D721Med (cell line): ENCODE measurements around the gene PSMA7.

Experiments used
- DNase-seq: peaks from one replicate; pipeline ENCODE4 v3.0.0; 2011; ENCODE audit warnings: low spot score; ENCODE audit not compliant: insufficient read length
- FAIRE-seq: peaks from 2 replicates; lab custom pipeline; 2011; peaks lifted over from hg19 to GRCh38; lab: Jason Lieb, UNC
- CTCF ChIP-seq: IDR thresholded peaks from 2 replicates; pipeline ENCODE4 v1.5.1; 2012; ENCODE audit warnings: mild to moderate bottlenecking, control low read depth; ENCODE audit not compliant: insufficient read depth; ENCODE audit errors: missing control alignments

The PSMA7 gene

GRCh38 chr20:62170536-62170935 is 27.3 kb upstream of the PSMA7 start:
- DNase-seq, result no peak
- FAIRE-seq, result no peak
- no peak for TF ChIP-seq CTCF

DNA sequence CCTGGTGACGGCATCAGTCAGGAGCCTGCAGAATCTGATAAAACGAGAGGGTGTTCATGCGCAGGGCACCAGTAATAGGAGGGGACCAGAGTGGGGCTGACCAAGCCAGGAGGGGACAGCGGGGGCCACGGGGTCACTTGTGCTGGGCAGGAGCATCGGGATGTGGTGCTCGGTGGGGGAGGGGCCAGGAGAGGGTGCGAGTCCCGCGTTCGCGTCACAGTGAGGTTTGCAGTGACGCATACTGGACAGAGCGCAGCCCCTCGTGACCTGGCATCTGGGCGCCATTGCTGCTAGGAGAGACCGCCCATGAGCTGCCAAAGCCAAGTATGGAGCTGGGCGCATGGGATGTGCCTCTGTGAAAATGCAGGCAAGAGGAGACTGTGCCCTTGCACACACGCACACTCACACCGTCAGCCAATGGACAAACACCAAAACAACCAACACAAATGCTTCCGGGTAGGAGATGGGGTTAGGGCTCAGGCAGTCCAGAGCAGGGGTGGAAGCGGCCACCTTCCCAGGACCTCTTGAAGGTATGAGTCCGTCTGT is 25.8 kb upstream of the PSMA7 start:
- DNase-seq (no peak), FAIRE-seq (no peak)
- TF ChIP-seq CTCF, result no peak

- TF ChIP-seq CTCF, result no peak
- FAIRE-seq (no peak), DNase-seq (no peak)
These were observed 24.9 kb upstream of the PSMA7 start for GRCh38 chr20:62168061-62168460.

GRCh38 chr20:62167474-62167873 is 24.3 kb upstream of the PSMA7 start:
- no peak for TF ChIP-seq CTCF
- DNase-seq (no peak), FAIRE-seq (no peak)

- no peak for DNase-seq
- no peak for TF ChIP-seq CTCF
- FAIRE-seq, result no peak
These were observed 22.7 kb upstream of the PSMA7 start for GRCh38 chr20:62165762-62166399.

GRCh38 chr20:62164879-62165761 is 21.9 kb upstream of the PSMA7 start:
- TF ChIP-seq CTCF, result no peak
- DNase-seq, result no peak
- FAIRE-seq, result no peak
